H9 (cell line): ENCODE measurements around the gene DDX18. TPM values are rescaled to one million over a fixed set of nuclear protein-coding genes. Genes with fewer than 3 reads are reported as not detected.

Experiments used
- DNase-seq: peaks from one replicate; pipeline ENCODE4 v3.0.0-alpha.2; 2017
- H2AFZ ChIP-seq: one replicate; pipeline ENCODE4 v1.6.1; 2013; ENCODE audit warnings: mild to moderate bottlenecking, low read length, control low read depth, moderate library complexity
- H2AK5ac ChIP-seq: 2 replicates; pipeline ENCODE4 v1.6.1; 2013; ENCODE audit warnings: low read length, control low read depth, mixed read lengths; ENCODE audit not compliant: insufficient read length
- H2BK120ac ChIP-seq: one replicate; pipeline ENCODE4 v1.6.1; 2013; ENCODE audit warnings: low read depth, mild to moderate bottlenecking, low read length, control low read depth, inconsistent platforms; ENCODE audit not compliant: poor library complexity, severe bottlenecking
- H2BK12ac ChIP-seq: 2 replicates; pipeline ENCODE4 v1.6.1; 2013; ENCODE audit warnings: low read length, control low read depth, mixed read lengths, low read depth; ENCODE audit not compliant: insufficient read length
- H2BK15ac ChIP-seq: 2 replicates; pipeline ENCODE4 v1.6.1; 2013; ENCODE audit warnings: low read depth, low read length, control low read depth
- H2BK20ac ChIP-seq: one replicate; pipeline ENCODE4 v1.6.1; 2013; ENCODE audit warnings: low read depth, mild to moderate bottlenecking, low read length, control low read depth, inconsistent platforms; ENCODE audit not compliant: poor library complexity, severe bottlenecking
- H2BK5ac ChIP-seq: 2 replicates; pipeline ENCODE4 v1.6.1; 2013; ENCODE audit warnings: low read length, control low read depth, mixed read lengths; ENCODE audit not compliant: insufficient read length
- H3K14ac ChIP-seq: 2 replicates; pipeline ENCODE4 v1.6.1; 2013; ENCODE audit warnings: low read length, control low read depth; ENCODE audit not compliant: insufficient read depth
- H3K18ac ChIP-seq: 2 replicates; pipeline ENCODE4 v1.6.1; 2013; ENCODE audit warnings: low read depth, mild to moderate bottlenecking, mixed read lengths, low read length, control low read depth; ENCODE audit not compliant: insufficient read length
- H3K23ac ChIP-seq: 2 replicates; pipeline ENCODE4 v1.6.1; 2013; ENCODE audit warnings: low read length, control low read depth, mixed read lengths, low read depth; ENCODE audit not compliant: insufficient read length
- H3K23me2 ChIP-seq: 2 replicates; pipeline ENCODE4 v1.6.1; 2013; ENCODE audit warnings: low read depth, mild to moderate bottlenecking, mixed read lengths, low read length, control low read depth; ENCODE audit not compliant: insufficient read length, poor library complexity, severe bottlenecking
- H3K27ac ChIP-seq: 2 replicates; pipeline ENCODE4 v1.5.1; 2013; ENCODE audit warnings: low read length, control low read depth, mixed read lengths, low read depth; ENCODE audit not compliant: insufficient read length
- H3K27me3 ChIP-seq: 2 replicates; pipeline ENCODE4 v1.6.1; 2013; ENCODE audit warnings: low read length, control low read depth, inconsistent platforms; ENCODE audit not compliant: insufficient read depth
- H3K4ac ChIP-seq: 2 replicates; pipeline ENCODE4 v1.6.1; 2013; ENCODE audit warnings: low read depth, mild to moderate bottlenecking, control low read depth, inconsistent platforms, low read length, moderate library complexity
- H3K4me1 ChIP-seq: 2 replicates; pipeline ENCODE4 v1.6.1; 2013; ENCODE audit warnings: low read length, control low read depth, inconsistent platforms; ENCODE audit not compliant: insufficient read depth
- H3K4me2 ChIP-seq: 2 replicates; pipeline ENCODE4 v1.6.1; 2013; ENCODE audit warnings: low read length, control low read depth, mixed read lengths; ENCODE audit not compliant: insufficient read length, insufficient read depth
- H3K56ac ChIP-seq: 2 replicates; pipeline ENCODE4 v1.6.1; 2013; ENCODE audit warnings: low read depth, mild to moderate bottlenecking, mixed read lengths, low read length, control low read depth; ENCODE audit not compliant: insufficient read length
- H3K79me1 ChIP-seq: 2 replicates; pipeline ENCODE4 v1.6.1; 2013; ENCODE audit warnings: low read depth, mild to moderate bottlenecking, moderate library complexity, low read length, control low read depth, inconsistent platforms; ENCODE audit not compliant: insufficient read depth, poor library complexity, severe bottlenecking
- H3K79me2 ChIP-seq: 2 replicates; pipeline ENCODE4 v1.6.1; 2013; ENCODE audit warnings: low read length, control low read depth, inconsistent platforms; ENCODE audit not compliant: insufficient read depth
- H3K9ac ChIP-seq: 2 replicates; pipeline ENCODE4 v1.6.1; 2013; ENCODE audit warnings: low read length, control low read depth, mixed read lengths; ENCODE audit not compliant: insufficient read length; ENCODE audit errors: extremely low read depth
- H3K9me3 ChIP-seq: one replicate; pipeline ENCODE4 v1.6.1; 2013; ENCODE audit warnings: low read depth, low read length, inconsistent platforms; ENCODE audit not compliant: control insufficient read depth
- H3T11ph ChIP-seq: one replicate; pipeline ENCODE4 v1.6.1; 2013; ENCODE audit warnings: mild to moderate bottlenecking, low read length, control low read depth, inconsistent platforms
- H4K20me1 ChIP-seq: one replicate; pipeline ENCODE4 v1.6.1; 2013; ENCODE audit not compliant: control insufficient read depth, insufficient read length, insufficient read depth
- H4K5ac ChIP-seq: 2 replicates; pipeline ENCODE4 v1.6.1; 2013; ENCODE audit warnings: low read depth, mild to moderate bottlenecking, mixed read lengths, low read length, control low read depth; ENCODE audit not compliant: insufficient read length
- H4K8ac ChIP-seq: replicated peaks from 2 replicates; pipeline ENCODE4 v1.6.1; 2013; ENCODE audit warnings: low read length, control low read depth, mixed read lengths, low read depth; ENCODE audit not compliant: insufficient read length
- H4K91ac ChIP-seq: 2 replicates; pipeline ENCODE4 v1.6.1; 2013; ENCODE audit warnings: low read depth, mild to moderate bottlenecking, moderate library complexity, mixed read lengths, low read length, control low read depth; ENCODE audit not compliant: insufficient read length
- H3K27ac Mint-ChIP-seq, 3 experiments: 2 replicates in 2 of 3; 3 replicates in 1 of 3; pipeline ENCODE4 v1.8.0; 2020 to 2021; ENCODE audit warnings: mixed read lengths in 3 of 3, mild to moderate bottlenecking in 1 of 3, moderate library complexity in 1 of 3
- H3K27me3 Mint-ChIP-seq: 2 replicates; pipeline ENCODE4 v1.8.0; 2021; ENCODE audit warnings: low read depth, mild to moderate bottlenecking, moderate library complexity, mixed read lengths
- H3K36me3 Mint-ChIP-seq, 3 experiments: 2 replicates in 2 of 3; 3 replicates in 1 of 3; pipeline ENCODE4 v1.8.0; 2020 to 2021; ENCODE audit warnings: low read depth in 3 of 3, mixed read lengths in 3 of 3; ENCODE audit not compliant: insufficient read depth in 1 of 3
- H3K4me1 Mint-ChIP-seq, 2 experiments: 2 replicates each; pipeline ENCODE4 v1.8.0; 2020; ENCODE audit warnings: mixed read lengths in 2 of 2
- H3K4me3 Mint-ChIP-seq, 2 experiments: 2 replicates in 1 of 2; 3 replicates in 1 of 2; pipeline ENCODE4 v1.8.0; 2020 to 2021; ENCODE audit warnings: mild to moderate bottlenecking in 2 of 2, mixed read lengths in 2 of 2, moderate library complexity in 1 of 2
- H3K9me3 Mint-ChIP-seq, 2 experiments: 2 replicates in 1 of 2; 3 replicates in 1 of 2; pipeline ENCODE4 v1.8.0; 2020; ENCODE audit warnings: mild to moderate bottlenecking in 2 of 2, mixed read lengths in 2 of 2, moderate library complexity in 1 of 2
- CTCF ChIP-seq: fragments of 200-600 bp; sonication (generic); conservative IDR thresholded peaks from 3 replicates; pipeline ENCODE4 v1.8.0; 2021; ENCODE audit warnings: antibody characterized with exemption, mild to moderate bottlenecking
- WGBS: extraction: QIAGEN DNeasy Blood & Tissue Kit; methylation state at CpG from one replicate; pipeline ENCODE4 v1.1.7; 2013; ENCODE audit warnings: missing lambda C conversion rate, low lambda C conversion rate, mixed read lengths; ENCODE audit not compliant: insufficient read length; ENCODE audit errors: extremely low coverage; 5-methylcytosine and 5-hydroxymethylcytosine counted together
- total RNA-seq: library from RNA; stranded (reverse); gene quantifications from 2 replicates; pipeline ENCODE4 v1.2.1, GENCODE V29; 2021

The DDX18 gene
- total RNA-seq, 1 experiment from 2014 or later, result 115 TPM

- Mint-ChIP-seq H3K4me1 (no peaks in the 10 kb centered on the region), H3K27ac (no peak overlapping the region), H3K27me3 (no peaks in the 10 kb centered on the region), H3K9me3 (no peaks in the 10 kb centered on the region), H3K4me3 (no peak overlapping the region), H3K36me3 (peaks cover 45 to 96% (median 80%) of the 10 kb centered on the region in 3 experiments; a peak in 6 of 7 replicates)
- no peak overlapping the region for H2BK15ac ChIP-seq
- no peak overlapping the region for H4K8ac ChIP-seq
- no peak overlapping the region for H2BK5ac ChIP-seq
- H2BK12ac ChIP-seq, result no peak overlapping the region
- H3K4ac ChIP-seq, result no peak overlapping the region
- H2AK5ac ChIP-seq, result no peak overlapping the region
- H3K27me3 ChIP-seq, result no peaks in the 10 kb centered on the region
- no peak overlapping the region for H2AFZ ChIP-seq
- H4K5ac ChIP-seq, result no peak overlapping the region
- H3T11ph ChIP-seq, result no peak overlapping the region
- no peak overlapping the region for H3K9ac ChIP-seq
- H2BK20ac ChIP-seq, result no peak overlapping the region
- H3K79me2 ChIP-seq, result no peaks in the 10 kb centered on the region
- no peaks in the 10 kb centered on the region for H3K79me1 ChIP-seq
- no peak overlapping the region for H3K14ac ChIP-seq
- H3K4me1 ChIP-seq, result no peaks in the 10 kb centered on the region
- H3K23ac ChIP-seq, result no peak overlapping the region
- no peaks in the 10 kb centered on the region for H4K20me1 ChIP-seq
- no peak overlapping the region for H2BK120ac ChIP-seq
- no peak overlapping the region for H3K27ac ChIP-seq
- no CpG with 5 or more reads among the region's 2 CpGs for WGBS
- H3K4me2 ChIP-seq, result no peak overlapping the region
- H3K9me3 ChIP-seq, result no peaks in the 10 kb centered on the region
- no peak overlapping the region for H3K56ac ChIP-seq
- H3K23me2 ChIP-seq, result no peaks in the 10 kb centered on the region
- TF ChIP-seq CTCF, result no peak
- no peak for DNase-seq
- H4K91ac ChIP-seq, result no peak overlapping the region
- H3K18ac ChIP-seq, result no peak overlapping the region
Observed at GRCh38 chr2:117828870-117829269, 14.4 kb downstream of the DDX18 start.
